Choroid plexus epithelial cell (primary cell): ENCODE data around the gene C16orf87.
A peak's percentile ranks its signal among the peaks of the same experiment; 100 is the strongest.

Experiments
- DNase-seq: peaks from one replicate; pipeline ENCODE4 v3.0.0-alpha.2; 2010; ENCODE audit warnings: low read depth
- H3K4me3 ChIP-seq: 2 replicates; pipeline ENCODE4 v1.5.1; 2011; ENCODE audit warnings: low read depth, mild to moderate bottlenecking, control low read depth, low read length, moderate library complexity
- TF ChIP-seq, protein P1 (sequence below): conservative IDR thresholded peaks from 2 replicates; pipeline ENCODE4 v1.5.1; 2011; ENCODE audit warnings: low read depth, mild to moderate bottlenecking, control low read depth, inconsistent platforms, low read length, moderate library complexity

C16orf87 gene

DNA sequence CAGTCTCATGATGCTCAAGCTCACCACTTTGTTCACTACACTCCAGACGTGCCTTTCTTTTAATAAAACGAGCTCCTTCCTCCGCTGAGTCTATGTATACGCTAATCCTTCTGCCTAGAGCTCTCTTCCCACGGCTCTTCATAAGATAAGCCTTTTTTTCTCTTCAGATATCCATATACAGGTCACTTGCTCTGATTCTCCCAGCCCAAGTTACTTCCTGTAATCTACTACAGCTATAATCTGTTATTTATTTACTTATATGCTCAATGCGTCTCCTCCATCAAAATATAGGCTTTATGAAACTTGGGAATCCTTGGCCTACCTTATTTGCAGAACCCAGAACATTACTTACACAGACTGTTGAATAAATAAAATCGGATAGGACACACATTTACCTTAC is 17.4 kb downstream of the C16orf87 start:
- TF ChIP-seq, protein P1, sequence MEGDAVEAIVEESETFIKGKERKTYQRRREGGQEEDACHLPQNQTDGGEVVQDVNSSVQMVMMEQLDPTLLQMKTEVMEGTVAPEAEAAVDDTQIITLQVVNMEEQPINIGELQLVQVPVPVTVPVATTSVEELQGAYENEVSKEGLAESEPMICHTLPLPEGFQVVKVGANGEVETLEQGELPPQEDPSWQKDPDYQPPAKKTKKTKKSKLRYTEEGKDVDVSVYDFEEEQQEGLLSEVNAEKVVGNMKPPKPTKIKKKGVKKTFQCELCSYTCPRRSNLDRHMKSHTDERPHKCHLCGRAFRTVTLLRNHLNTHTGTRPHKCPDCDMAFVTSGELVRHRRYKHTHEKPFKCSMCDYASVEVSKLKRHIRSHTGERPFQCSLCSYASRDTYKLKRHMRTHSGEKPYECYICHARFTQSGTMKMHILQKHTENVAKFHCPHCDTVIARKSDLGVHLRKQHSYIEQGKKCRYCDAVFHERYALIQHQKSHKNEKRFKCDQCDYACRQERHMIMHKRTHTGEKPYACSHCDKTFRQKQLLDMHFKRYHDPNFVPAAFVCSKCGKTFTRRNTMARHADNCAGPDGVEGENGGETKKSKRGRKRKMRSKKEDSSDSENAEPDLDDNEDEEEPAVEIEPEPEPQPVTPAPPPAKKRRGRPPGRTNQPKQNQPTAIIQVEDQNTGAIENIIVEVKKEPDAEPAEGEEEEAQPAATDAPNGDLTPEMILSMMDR: no peak
- no peak for DNase-seq
- no peak overlapping the region for H3K4me3 ChIP-seq

DNA sequence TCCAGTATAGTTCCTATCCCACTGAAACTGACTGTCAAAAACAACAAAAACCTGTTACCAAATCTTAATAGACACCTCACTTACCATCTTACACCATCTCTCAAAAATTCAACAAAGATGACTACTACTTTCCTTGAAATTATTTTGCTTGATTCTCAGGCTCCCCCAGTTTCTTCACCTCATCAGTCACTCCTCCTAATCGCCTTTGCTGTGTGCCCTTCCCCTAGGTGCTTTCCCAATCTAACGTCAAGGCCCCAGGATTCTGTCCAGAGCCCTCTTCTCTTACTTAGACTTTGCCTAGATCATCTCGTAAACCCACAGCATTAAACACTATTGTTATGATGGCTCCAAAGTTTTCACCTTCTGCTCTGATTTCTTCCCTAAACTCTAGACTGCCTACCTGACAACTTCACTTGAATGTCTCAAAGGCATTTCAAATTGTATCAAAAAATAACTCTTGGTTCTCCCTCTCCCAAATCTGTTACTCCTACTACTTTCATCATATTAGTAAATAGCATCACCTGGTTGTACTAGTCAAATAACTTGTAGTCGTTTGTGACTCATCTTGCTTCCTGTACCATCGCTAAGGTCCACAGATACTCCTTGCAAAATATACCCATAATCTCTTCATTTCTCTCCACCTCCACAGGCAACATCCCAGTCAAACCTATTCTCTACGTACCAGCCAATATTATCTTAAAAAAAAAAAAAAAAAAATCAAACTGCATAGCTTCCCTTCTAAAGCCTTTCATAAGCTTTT is 18.0 kb downstream of the C16orf87 start:
- TF ChIP-seq, protein P1: no peak
- no peak overlapping the region for H3K4me3 ChIP-seq
- DNase-seq: no peak

DNA sequence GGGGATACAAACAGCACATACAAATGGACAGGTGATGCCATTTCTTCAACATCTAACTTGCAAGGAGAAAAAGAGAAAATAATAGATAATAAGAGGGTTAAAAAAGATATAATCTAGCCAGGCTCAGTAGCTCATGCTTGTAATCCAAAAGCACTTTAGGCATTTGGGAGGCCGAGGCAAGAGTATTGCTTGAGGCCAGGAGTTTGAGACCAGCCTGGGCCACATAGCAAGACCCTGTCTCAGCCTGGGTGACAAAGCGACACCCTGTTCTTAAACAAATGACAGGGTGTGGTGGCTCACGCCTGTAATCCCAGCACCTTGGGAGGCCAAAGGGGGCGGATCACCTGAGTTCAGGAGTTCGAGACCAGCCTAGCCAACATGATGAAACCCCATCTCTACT is 19.3 kb downstream of the C16orf87 start:
- H3K4me3 ChIP-seq: no peak overlapping the region
- TF ChIP-seq, protein P1: no peak
- DNase-seq: no peak

DNA sequence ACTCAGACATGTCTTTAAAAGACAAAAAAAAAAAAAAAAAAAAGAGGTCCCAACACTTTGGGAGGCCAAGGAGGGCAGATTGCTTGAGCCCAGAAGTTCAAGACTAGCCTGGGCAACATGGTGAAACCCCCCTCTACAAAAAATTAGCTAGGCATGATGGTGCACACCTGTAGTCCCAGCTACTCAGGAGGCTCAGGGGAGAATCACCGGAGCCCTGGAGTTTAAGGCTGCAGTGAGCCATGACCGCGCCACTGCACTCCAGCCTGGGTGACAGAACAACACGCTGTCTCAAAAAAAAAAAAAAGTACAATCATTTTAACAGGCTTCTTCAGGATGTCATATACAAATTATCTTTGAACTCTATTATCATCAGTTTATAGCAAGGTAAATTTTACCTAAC is 22.0 kb downstream of the C16orf87 start:
- no peak for DNase-seq
- H3K4me3 ChIP-seq: no peak overlapping the region
- TF ChIP-seq, protein P1: no peak

DNA sequence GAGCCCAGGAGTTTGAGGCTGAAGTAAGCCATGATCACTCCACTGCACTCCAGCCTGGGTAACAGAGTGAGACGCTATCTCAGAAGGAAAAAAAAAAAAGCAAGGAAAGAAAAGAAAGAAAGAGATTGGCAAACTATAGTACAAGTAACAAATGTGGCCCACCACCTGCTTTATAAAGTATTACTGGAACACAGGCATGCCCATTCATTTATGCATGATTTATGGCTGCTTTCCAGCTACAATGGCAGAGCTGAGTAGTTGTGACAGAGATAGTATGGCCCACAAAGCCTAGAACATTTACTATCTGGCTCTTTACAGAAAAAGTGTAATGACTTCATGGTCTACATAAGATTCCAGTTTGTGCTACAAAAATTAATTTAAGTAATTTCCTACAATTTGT is 23.6 kb downstream of the C16orf87 start:
- TF ChIP-seq, protein P1: no peak
- no peak for DNase-seq
- H3K4me3 ChIP-seq: no peak overlapping the region

DNA sequence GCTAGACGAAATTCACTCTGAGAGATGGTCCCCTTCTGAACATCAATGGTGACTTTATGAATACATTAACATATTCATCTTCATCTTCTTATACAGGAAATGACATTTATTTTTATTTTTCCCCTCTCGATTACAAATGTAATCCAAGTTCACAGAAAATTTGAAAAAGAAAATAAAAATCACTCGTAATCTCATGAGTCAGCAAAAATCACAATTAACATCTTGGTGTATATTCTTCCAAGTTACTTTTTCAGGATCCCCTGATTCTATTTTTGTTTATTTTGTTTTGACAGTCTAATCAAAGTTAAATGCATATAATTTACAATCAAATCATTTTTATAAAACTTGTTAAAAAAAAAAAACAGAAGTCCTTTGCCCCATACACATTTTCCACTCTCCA is 27.6 kb downstream of the C16orf87 start:
- no peak for DNase-seq
- TF ChIP-seq, protein P1: no peak
- H3K4me3 ChIP-seq: no peak overlapping the region

DNA sequence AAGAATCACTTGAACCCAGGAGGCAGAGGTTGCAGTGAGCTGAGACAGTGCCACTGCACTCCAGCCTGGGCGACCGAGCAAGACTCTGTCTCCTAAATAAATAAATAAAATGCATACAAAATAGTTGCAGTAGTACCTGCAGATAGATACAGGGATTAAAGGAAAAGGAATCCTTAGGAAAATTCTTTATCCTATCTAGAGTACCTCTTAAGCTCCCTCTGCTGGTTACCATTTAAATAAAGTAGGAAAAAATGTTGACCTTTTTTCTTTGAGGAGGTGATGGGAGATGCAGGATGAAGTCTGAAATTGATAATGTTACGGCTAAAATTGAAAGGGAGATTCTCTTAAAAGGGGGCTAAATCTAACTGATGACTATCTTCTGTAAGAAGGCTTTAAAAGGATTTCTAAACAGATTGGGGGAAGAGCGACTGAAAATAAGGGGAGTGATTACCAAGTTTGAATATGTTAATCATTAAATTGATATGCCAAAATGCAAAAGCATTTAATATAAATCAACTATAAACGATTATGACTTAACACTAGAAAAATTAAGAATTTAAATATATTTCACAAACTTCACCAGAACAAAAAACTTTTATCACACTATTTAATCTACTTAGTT is 29.4 kb downstream of the C16orf87 start:
- peak; percentile 48 for DNase-seq
- no peak overlapping the region for H3K4me3 ChIP-seq
- TF ChIP-seq, protein P1: peak; percentile 49
